Thyroid gland (tissue), 4 donors: ENCODE results near the gene FAM135A. TPM values are rescaled to one million over a fixed set of nuclear protein-coding genes. Genes with fewer than 3 reads are reported as not detected.

Experiments
- DNase-seq, 2 donors: peaks; one replicate each; pipeline ENCODE4 v3.0.0-alpha.2; 2019
- H3K27ac ChIP-seq, 3 donors: fragments of 200-600 bp; sonication (generic); 1 replicate in 2 of 3; 2 replicates in 1 of 3; pipeline ENCODE4 v1.5.1; 2016 to 2019; ENCODE audit warnings: mild to moderate bottlenecking in 1 of 3, moderate library complexity in 1 of 3
- H3K27me3 ChIP-seq: fragments of 200-600 bp; sonication (generic); one replicate; pipeline ENCODE4 v1.5.1; 2019
- H3K36me3 ChIP-seq, 2 donors: fragments of 200-600 bp; sonication (generic); one replicate each; pipeline ENCODE4 v1.5.1; 2016 to 2019
- H3K4me1 ChIP-seq, 2 donors: fragments of 200-600 bp; sonication (generic); one replicate each; pipeline ENCODE4 v1.5.1; 2017 to 2019
- H3K4me3 ChIP-seq, 3 donors: fragments of 200-600 bp; sonication (generic); replicated peaks in 1 of 3; 1 replicate in 2 of 3; 2 replicates in 1 of 3; pipeline ENCODE4 v1.5.1; 2016; ENCODE audit warnings: mild to moderate bottlenecking in 1 of 3
- H3K9me3 ChIP-seq: fragments of 200-600 bp; sonication (generic); one replicate; pipeline ENCODE4 v1.5.1; 2017
- POLR2A ChIP-seq, 2 donors: fragments of 450-650 bp; IDR thresholded peaks; one replicate each; pipeline ENCODE4 v1.6.1; 2017; ENCODE audit warnings: antibody characterized with exemption in 2 of 2, mild to moderate bottlenecking in 2 of 2, moderate library complexity in 1 of 2
- WGBS, 2 donors: methylation state at CpG; one replicate each; pipeline ENCODE4 v1.1.5; 2017; 5-methylcytosine and 5-hydroxymethylcytosine counted together
- intact Hi-C: fragments of 100-400 bp; cut with DNase I; formaldehyde crosslinking; loops from one replicate; pipeline ENCODE4 v1.15.1; 2023
- total RNA-seq, 4 donors: library from RNA; depleted of rRNA; stranded (reverse); fragments of >200 nt; gene quantifications; one replicate each; pipeline ENCODE4 v1.2.3, GENCODE V29; 2016
- TF ChIP-seq, protein P1 (sequence below), 6 experiments: fragments of 200-600 bp in 3 of 6; fragments of 450-650 bp in 3 of 6; sonication (generic) in 3 of 6; IDR thresholded peaks; one replicate each; pipeline ENCODE4 v1.5.1; 2016 to 2019; ENCODE audit warnings: antibody characterized with exemption in 6 of 6, mild to moderate bottlenecking in 2 of 6, inconsistent platforms in 1 of 6, moderate library complexity in 1 of 6

The FAM135A gene
- total RNA-seq, 4 donors from 2014 or later, result 17.0 to 42.9 (median 27.3) TPM

DNA sequence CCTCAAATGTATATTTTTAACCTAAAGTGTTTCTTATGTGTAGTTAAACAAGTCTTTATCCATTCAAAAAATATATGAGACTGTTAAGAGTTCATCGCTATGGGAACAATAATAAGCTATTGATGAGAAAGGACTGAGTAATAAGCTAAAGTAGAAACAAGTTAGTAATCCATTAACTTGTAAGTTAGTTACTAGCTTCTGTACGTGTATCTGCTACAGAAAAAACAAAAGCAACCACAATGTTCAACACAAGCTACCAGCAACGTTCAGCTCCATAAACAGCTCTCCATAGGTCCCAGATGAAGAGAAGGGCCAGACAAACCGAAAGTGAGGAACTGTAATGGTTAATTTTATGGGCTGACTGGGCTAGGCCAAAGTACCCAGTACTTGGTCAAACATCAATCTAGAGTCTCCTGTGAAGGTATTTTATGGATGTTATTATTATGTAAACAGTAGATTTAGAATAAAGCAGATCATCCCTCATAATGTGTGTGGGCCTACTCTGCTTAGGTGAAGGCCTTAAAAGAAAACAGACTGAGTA is 33.8 kb upstream of the FAM135A start:
- no peak for TF ChIP-seq POLR2A (IDR thresholded peaks at IDR 0.05)
- TF ChIP-seq, protein P1, sequence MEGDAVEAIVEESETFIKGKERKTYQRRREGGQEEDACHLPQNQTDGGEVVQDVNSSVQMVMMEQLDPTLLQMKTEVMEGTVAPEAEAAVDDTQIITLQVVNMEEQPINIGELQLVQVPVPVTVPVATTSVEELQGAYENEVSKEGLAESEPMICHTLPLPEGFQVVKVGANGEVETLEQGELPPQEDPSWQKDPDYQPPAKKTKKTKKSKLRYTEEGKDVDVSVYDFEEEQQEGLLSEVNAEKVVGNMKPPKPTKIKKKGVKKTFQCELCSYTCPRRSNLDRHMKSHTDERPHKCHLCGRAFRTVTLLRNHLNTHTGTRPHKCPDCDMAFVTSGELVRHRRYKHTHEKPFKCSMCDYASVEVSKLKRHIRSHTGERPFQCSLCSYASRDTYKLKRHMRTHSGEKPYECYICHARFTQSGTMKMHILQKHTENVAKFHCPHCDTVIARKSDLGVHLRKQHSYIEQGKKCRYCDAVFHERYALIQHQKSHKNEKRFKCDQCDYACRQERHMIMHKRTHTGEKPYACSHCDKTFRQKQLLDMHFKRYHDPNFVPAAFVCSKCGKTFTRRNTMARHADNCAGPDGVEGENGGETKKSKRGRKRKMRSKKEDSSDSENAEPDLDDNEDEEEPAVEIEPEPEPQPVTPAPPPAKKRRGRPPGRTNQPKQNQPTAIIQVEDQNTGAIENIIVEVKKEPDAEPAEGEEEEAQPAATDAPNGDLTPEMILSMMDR (IDR thresholded peaks at IDR 0.05), result no peak
- no peak for DNase-seq
- no peaks in the 10 kb centered on the region for H3K9me3 ChIP-seq
- no peaks in the 10 kb centered on the region for H3K4me1 ChIP-seq
- 83 to 85% methylated on average over 4 of the region's 4 CpGs for WGBS, 2 donors
- no peaks in the 10 kb centered on the region for H3K36me3 ChIP-seq
- H3K4me3 ChIP-seq, result no peak overlapping the region
- H3K27ac ChIP-seq, result no peak overlapping the region
- no peaks in the 10 kb centered on the region for H3K27me3 ChIP-seq
- intact Hi-C loops, result no loop called here

DNA sequence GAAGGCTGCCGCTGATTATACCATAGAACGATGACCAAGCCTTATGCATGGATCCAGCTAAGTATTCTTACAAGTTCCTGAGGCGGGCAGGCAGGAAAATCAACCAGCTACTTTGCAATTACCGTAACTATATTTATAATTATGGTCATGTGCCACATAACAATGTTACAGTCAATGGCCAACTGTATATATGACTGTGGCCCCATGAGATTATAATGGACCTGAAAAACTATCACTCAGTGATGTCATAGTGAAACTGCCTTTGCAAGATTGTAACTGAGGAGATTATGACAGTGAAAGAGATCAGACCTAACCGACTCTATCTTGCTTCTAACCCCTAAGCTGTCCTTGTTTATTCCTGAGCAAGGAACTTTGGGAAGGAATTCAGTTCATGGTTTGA is 33.1 kb upstream of the FAM135A start:
- no peak overlapping the region for H3K27ac ChIP-seq
- 93 to 97% methylated on average over 5 of the region's 5 CpGs for WGBS, 2 donors
- H3K4me3 ChIP-seq, result no peak overlapping the region
- H3K9me3 ChIP-seq, result no peaks in the 10 kb centered on the region
- TF ChIP-seq POLR2A (IDR thresholded peaks at IDR 0.05), result no peak
- TF ChIP-seq, protein P1 (IDR thresholded peaks at IDR 0.05), result no peak
- intact Hi-C loops, result no loop called here
- no peaks in the 10 kb centered on the region for H3K36me3 ChIP-seq
- H3K4me1 ChIP-seq, result no peaks in the 10 kb centered on the region
- no peaks in the 10 kb centered on the region for H3K27me3 ChIP-seq
- DNase-seq, result no peak

DNA sequence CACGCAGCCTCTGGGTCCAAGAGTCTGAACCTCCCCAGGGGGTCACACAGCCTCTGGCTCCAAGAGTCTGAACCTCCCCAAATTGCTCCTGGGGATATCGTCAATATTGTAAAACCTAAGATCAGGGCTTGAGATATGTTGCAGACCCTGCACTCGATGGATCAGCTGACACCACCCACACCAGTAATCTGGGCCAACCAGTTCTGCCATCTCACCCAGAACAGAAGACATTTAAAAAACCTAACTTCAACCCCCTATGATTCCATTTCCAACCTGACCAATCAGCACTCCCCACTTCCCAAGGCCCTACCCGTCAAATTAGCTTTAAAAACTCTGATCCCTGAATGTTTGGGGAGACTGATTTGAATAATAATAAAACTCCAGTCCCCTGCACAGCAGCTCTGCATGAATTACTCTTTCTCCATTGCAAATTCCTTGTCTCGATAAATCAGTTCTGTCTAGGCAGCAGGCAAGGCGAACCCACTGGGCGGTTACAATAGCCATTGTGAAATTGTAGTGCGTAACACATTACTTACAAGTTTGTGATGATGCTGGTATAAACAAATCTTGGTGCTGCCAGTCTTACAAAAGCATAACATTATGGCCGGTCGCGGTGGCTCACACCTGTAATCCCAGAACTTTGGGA is 32.4 kb upstream of the FAM135A start:
- no peaks in the 10 kb centered on the region for H3K27me3 ChIP-seq
- no peak for DNase-seq
- H3K36me3 ChIP-seq, result no peaks in the 10 kb centered on the region
- H3K4me3 ChIP-seq, result no peak overlapping the region
- no peak for TF ChIP-seq POLR2A (IDR thresholded peaks at IDR 0.05)
- TF ChIP-seq, protein P1 (IDR thresholded peaks at IDR 0.05), result no peak
- H3K4me1 ChIP-seq, result no peaks in the 10 kb centered on the region
- 90% methylated on average over 11 of the region's 11 CpGs for WGBS, 2 donors
- H3K27ac ChIP-seq, result no peak overlapping the region
- intact Hi-C loops, result no loop called here
- no peaks in the 10 kb centered on the region for H3K9me3 ChIP-seq

DNA sequence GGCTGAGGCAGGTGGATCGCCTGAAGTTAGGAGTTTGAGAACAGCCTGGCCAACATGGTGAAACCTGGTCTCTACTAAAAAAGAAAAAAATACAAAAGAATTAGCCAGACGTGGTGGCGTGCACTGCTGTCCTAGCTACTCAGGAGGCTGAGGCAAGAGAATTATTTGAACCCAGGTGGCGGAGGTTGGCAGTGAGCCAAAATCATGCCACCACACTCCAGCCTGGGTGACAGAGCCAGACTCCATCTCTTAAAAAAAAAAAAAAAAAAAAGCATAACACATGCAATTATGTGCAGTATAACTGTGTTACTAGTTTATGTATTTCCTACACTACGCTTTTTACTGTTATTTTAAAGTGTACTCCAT is 31.9 kb upstream of the FAM135A start:
- Histone ChIP-seq H3K27me3 (no peaks in the 10 kb centered on the region), H3K27ac (no peak overlapping the region), H3K36me3 (no peaks in the 10 kb centered on the region), H3K9me3 (no peaks in the 10 kb centered on the region), H3K4me1 (no peaks in the 10 kb centered on the region), H3K4me3 (no peak overlapping the region)
- intact Hi-C loops, result no loop called here
- no peak for DNase-seq
- TF ChIP-seq POLR2A (IDR thresholded peaks at IDR 0.05), result no peak
- TF ChIP-seq, protein P1 (IDR thresholded peaks at IDR 0.05), result no peak
- WGBS, 2 donors, result 91% methylated on average over 5 of the region's 5 CpGs

DNA sequence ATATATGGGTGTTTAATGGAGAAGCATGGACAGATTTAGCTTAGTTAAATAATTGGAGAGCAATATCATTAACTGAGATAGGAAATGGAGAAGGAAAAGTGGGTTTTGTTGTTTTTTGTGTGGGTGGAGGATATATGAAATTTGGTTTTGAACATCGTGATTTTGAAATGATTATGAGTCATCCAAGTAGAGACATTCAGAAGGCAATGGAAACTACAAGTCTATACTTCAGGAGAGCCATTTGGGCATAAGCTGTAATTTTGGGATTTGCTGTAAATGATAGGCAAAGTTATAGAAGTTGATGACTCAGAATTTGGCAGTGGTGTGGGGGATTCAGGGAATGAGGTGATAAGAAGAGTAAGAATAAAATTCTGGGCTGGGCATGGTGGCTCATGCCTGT is 27.4 kb upstream of the FAM135A start:
- Histone ChIP-seq H3K4me3 (no peak overlapping the region), H3K9me3 (no peaks in the 10 kb centered on the region), H3K27ac (no peak overlapping the region), H3K4me1 (no peaks in the 10 kb centered on the region), H3K27me3 (no peaks in the 10 kb centered on the region), H3K36me3 (no peaks in the 10 kb centered on the region)
- DNase-seq, result no peak
- no peak for TF ChIP-seq POLR2A (IDR thresholded peaks at IDR 0.05)
- TF ChIP-seq, protein P1 (IDR thresholded peaks at IDR 0.05), result no peak
- 62 to 71% methylated on average over 1 of the region's 1 CpG for WGBS, 2 donors
- intact Hi-C loops, result no loop called here
